Neutrophil (primary cell): ENCODE measurements around the gene GPATCH4.

Experiments
- H3K27ac ChIP-seq: fragments of 200-600 bp; sonication (generic); 2 replicates; pipeline ENCODE4 v1.5.1; 2016; ENCODE audit warnings: mild to moderate bottlenecking, moderate library complexity
- H3K27me3 ChIP-seq: fragments of 200-600 bp; sonication (generic); 2 replicates; pipeline ENCODE4 v1.6.0; 2016; ENCODE audit warnings: mild to moderate bottlenecking
- H3K36me3 ChIP-seq: fragments of 200-600 bp; sonication (generic); 2 replicates; pipeline ENCODE4 v1.5.1; 2017
- H3K4me1 ChIP-seq, 2 experiments: fragments of 200-600 bp in 1 of 2; sonication (generic) in 1 of 2; 1 replicate in 1 of 2; 2 replicates in 1 of 2; pipeline versions ENCODE4 v1.5.1 to v1.6.1; 2013 to 2016; ENCODE audit warnings: low read depth in 1 of 2, low read length in 1 of 2, mild to moderate bottlenecking in 1 of 2, moderate library complexity in 1 of 2; ENCODE audit not compliant: control insufficient read depth in 1 of 2, insufficient read depth in 1 of 2
- H3K4me3 ChIP-seq, 2 experiments: fragments of 200-600 bp in 1 of 2; sonication (generic) in 1 of 2; 1 replicate in 1 of 2; 2 replicates in 1 of 2; pipeline ENCODE4 v1.5.1; 2013 to 2016; ENCODE audit warnings: low read depth in 1 of 2, low read length in 1 of 2, mild to moderate bottlenecking in 1 of 2, moderate library complexity in 1 of 2
- H3K9me3 ChIP-seq: fragments of 200-600 bp; sonication (generic); 2 replicates; pipeline ENCODE4 v1.5.1; 2016
- CTCF ChIP-seq: fragments of 200-600 bp; sonication (generic); IDR thresholded peaks from 2 replicates; pipeline ENCODE4 v1.5.1; 2016; ENCODE audit warnings: antibody characterized with exemption

GPATCH4 gene

GRCh38 chr1:156643049-156643777 is 41.9 kb upstream of the GPATCH4 start:
- Histone ChIP-seq H3K27ac (no peak overlapping the region), H3K36me3 (no peaks in the 10 kb centered on the region), H3K27me3 (peaks cover 100% of the 10 kb centered on the region), H3K9me3 (no peaks in the 10 kb centered on the region), H3K4me3 (no peak overlapping the region), H3K4me1 (no peaks in the 10 kb centered on the region)
- no peak for TF ChIP-seq CTCF

- Histone ChIP-seq H3K36me3 (no peaks in the 10 kb centered on the region), H3K27ac (no peak overlapping the region), H3K4me3 (no peak overlapping the region), H3K9me3 (no peaks in the 10 kb centered on the region), H3K4me1 (no peaks in the 10 kb centered on the region), H3K27me3 (peaks cover 100% of the 10 kb centered on the region)
- TF ChIP-seq CTCF, result no peak
These were observed 41.2 kb upstream of the GPATCH4 start for GRCh38 chr1:156642265-156643048.

GRCh38 chr1:156641761-156642264 is 40.5 kb upstream of the GPATCH4 start, which contains the start of gene BCAN:
TSS of gene BCAN (plus strand) at chr1:156642117. CDS start at chr1:156646055, 3,938 bp downstream.
- Histone ChIP-seq H3K9me3 (no peaks in the 10 kb centered on the region), H3K36me3 (no peaks in the 10 kb centered on the region), H3K4me1 (no peaks in the 10 kb centered on the region), H3K27ac (no peak within 1 kb of the TSS), H3K27me3 (peaks cover 99% of the 10 kb centered on the region), H3K4me3 (no peak within 1 kb of the TSS)
- no peak for TF ChIP-seq CTCF

- TF ChIP-seq CTCF, result no peak
- no peak overlapping the region for H3K4me3 ChIP-seq
- no peaks in the 10 kb centered on the region for H3K36me3 ChIP-seq
- no peak overlapping the region for H3K27ac ChIP-seq
- H3K27me3 ChIP-seq, result peaks cover 97% of the 10 kb centered on the region
- no peaks in the 10 kb centered on the region for H3K9me3 ChIP-seq
- no peaks in the 10 kb centered on the region for H3K4me1 ChIP-seq
These were observed 39.8 kb upstream of the GPATCH4 start for GRCh38 chr1:156640842-156641706.

GRCh38 chr1:156639601-156640101 is 38.4 kb upstream of the GPATCH4 start:
- no peaks in the 10 kb centered on the region for H3K4me1 ChIP-seq
- H3K27ac ChIP-seq, result no peak overlapping the region
- TF ChIP-seq CTCF, result no peak
- no peak overlapping the region for H3K4me3 ChIP-seq
- H3K9me3 ChIP-seq, result no peaks in the 10 kb centered on the region
- H3K27me3 ChIP-seq, result peaks cover 97% of the 10 kb centered on the region
- no peaks in the 10 kb centered on the region for H3K36me3 ChIP-seq
